Measurements from ENCODE around the gene PLAU.

Gene PLAU

GRCh38 chr10:73932620-73933112 is 21.7 kb downstream of the PLAU start:
- no peak overlapping the region for H3K4me3 ChIP-seq (ENCODE audit: low read length)
- no peak for DNase-seq (ENCODE audit: low read depth)
- TF ChIP-seq, protein P1, sequence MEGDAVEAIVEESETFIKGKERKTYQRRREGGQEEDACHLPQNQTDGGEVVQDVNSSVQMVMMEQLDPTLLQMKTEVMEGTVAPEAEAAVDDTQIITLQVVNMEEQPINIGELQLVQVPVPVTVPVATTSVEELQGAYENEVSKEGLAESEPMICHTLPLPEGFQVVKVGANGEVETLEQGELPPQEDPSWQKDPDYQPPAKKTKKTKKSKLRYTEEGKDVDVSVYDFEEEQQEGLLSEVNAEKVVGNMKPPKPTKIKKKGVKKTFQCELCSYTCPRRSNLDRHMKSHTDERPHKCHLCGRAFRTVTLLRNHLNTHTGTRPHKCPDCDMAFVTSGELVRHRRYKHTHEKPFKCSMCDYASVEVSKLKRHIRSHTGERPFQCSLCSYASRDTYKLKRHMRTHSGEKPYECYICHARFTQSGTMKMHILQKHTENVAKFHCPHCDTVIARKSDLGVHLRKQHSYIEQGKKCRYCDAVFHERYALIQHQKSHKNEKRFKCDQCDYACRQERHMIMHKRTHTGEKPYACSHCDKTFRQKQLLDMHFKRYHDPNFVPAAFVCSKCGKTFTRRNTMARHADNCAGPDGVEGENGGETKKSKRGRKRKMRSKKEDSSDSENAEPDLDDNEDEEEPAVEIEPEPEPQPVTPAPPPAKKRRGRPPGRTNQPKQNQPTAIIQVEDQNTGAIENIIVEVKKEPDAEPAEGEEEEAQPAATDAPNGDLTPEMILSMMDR (conservative IDR thresholded peaks at IDR 0.05; ENCODE audit: low read length) = no peak

GRCh38 chr10:73934074-73934473 is 23.1 kb downstream of the PLAU start:
- no peak for DNase-seq (ENCODE audit: low read depth)
- no peak overlapping the region for H3K4me3 ChIP-seq (ENCODE audit: low read length)
- TF ChIP-seq, protein P1 (conservative IDR thresholded peaks at IDR 0.05; ENCODE audit: low read length) = no peak

GRCh38 chr10:73935895-73936294 is 25.0 kb downstream of the PLAU start:
- no peak overlapping the region for H3K4me3 ChIP-seq (ENCODE audit: low read length)
- TF ChIP-seq, protein P1 (conservative IDR thresholded peaks at IDR 0.05; ENCODE audit: low read length) = no peak
- no peak for DNase-seq (ENCODE audit: low read depth)

- TF ChIP-seq, protein P1 (conservative IDR thresholded peaks at IDR 0.05; ENCODE audit: low read length) = no peak
- no peak overlapping the region for H3K4me3 ChIP-seq (ENCODE audit: low read length)
- DNase-seq (ENCODE audit: low read depth) = no peak
Observed at GRCh38 chr10:73937333-73938043, 26.6 kb downstream of the PLAU start.

GRCh38 chr10:73940634-73941221 is 29.8 kb downstream of the PLAU start:
- H3K4me3 ChIP-seq (ENCODE audit: low read length) = peak overlapping the region; percentile 26
- TF ChIP-seq, protein P1 (conservative IDR thresholded peaks at IDR 0.05; ENCODE audit: low read length) = peak; percentile 85
- DNase-seq (ENCODE audit: low read depth) = peak; percentile 65

DNA sequence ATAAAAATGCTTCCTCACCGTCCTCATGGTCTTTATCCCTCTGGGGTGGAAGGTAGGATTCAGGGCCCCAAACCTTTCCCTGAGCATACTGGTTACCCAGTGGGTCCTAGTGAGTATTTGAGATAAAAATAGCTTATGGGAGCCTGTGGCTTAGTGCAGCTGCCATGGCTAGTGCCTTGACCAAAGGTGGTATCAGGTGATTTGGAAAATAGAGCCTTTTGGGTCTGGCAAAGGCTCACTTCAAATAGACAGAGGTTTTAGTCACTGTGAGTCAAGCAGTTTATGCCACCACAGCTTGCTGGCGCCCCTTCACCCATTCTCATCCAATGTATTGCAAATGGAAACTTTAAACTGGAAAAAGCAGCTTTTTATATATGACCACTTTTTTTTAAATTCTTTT is 30.4 kb downstream of the PLAU start:
- TF ChIP-seq, protein P1 (conservative IDR thresholded peaks at IDR 0.05; ENCODE audit: low read length) = no peak
- H3K4me3 ChIP-seq (ENCODE audit: low read length) = no peak overlapping the region
- no peak for DNase-seq (ENCODE audit: low read depth)
